Measurements from ENCODE around the gene CENPM. TPM values are rescaled to one million over a fixed set of nuclear protein-coding genes. Genes with fewer than 3 reads are reported as not detected.

The CENPM gene
- total RNA-seq, 1 donor from 2014 or later: not detected

DNA sequence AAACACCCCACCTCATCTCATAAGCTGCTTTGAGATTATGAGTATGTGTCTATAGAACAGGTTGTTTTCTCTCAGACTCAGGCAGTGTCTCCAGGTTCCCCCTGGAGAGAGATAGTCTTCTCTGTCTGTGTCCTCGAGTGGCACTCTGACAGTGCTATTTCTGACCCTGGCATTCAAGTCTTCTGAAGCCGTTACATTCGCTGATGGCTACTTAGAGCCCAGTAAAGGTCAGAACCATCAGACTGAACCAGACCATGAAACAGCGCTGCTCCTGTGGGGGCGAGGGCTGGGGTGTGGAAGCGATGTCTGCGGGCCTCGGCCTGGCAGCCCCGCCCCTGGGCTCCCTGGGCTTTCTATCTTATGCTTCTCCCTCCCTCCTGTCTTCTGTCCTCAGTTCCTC, 55.5 kb downstream of the CENPM start:
- no peaks in the 10 kb centered on the region for H3K9me3 ChIP-seq
- TF ChIP-seq, protein P1, sequence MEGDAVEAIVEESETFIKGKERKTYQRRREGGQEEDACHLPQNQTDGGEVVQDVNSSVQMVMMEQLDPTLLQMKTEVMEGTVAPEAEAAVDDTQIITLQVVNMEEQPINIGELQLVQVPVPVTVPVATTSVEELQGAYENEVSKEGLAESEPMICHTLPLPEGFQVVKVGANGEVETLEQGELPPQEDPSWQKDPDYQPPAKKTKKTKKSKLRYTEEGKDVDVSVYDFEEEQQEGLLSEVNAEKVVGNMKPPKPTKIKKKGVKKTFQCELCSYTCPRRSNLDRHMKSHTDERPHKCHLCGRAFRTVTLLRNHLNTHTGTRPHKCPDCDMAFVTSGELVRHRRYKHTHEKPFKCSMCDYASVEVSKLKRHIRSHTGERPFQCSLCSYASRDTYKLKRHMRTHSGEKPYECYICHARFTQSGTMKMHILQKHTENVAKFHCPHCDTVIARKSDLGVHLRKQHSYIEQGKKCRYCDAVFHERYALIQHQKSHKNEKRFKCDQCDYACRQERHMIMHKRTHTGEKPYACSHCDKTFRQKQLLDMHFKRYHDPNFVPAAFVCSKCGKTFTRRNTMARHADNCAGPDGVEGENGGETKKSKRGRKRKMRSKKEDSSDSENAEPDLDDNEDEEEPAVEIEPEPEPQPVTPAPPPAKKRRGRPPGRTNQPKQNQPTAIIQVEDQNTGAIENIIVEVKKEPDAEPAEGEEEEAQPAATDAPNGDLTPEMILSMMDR (IDR thresholded peaks at IDR 0.05): no peak
- no peaks in the 10 kb centered on the region for H3K4me1 ChIP-seq
- intact Hi-C loops (cut with DNase I): no loop called here
- no peak overlapping the region for H3K4me3 ChIP-seq
- DNase-seq (ENCODE audit: low spot score in 2 of 2): no peak
- no peaks in the 10 kb centered on the region for H3K27me3 ChIP-seq
- no peak overlapping the region for H3K27ac ChIP-seq
- H3K36me3 ChIP-seq: peaks cover 54 to 93% of the 10 kb centered on the region in 2 donors

Other genes starting within 250 kb of the CENPM start
- gene MEI1, start 247.6 kb downstream of the CENPM start, total RNA-seq: not detected
- gene CCDC134, start 146.5 kb downstream of the CENPM start, total RNA-seq: 6.4 TPM
- gene SREBF2, start 114.0 kb downstream of the CENPM start, total RNA-seq: 46.1 TPM
- not detected for gene SHISA8, start 32.1 kb downstream of the CENPM start, total RNA-seq
- gene TNFRSF13C, start 20.3 kb downstream of the CENPM start, total RNA-seq: not detected
- gene SEPTIN3, start 22.3 kb upstream of the CENPM start, total RNA-seq: not detected
- gene WBP2NL, start 51.6 kb upstream of the CENPM start, total RNA-seq: not detected
- gene NAGA, start 123.7 kb upstream of the CENPM start, total RNA-seq: 52.3 TPM
- gene PHETA2, start 127.1 kb upstream of the CENPM start, total RNA-seq: 41.5 TPM
- gene SMDT1, start 132.5 kb upstream of the CENPM start, total RNA-seq: 1.3 TPM
- gene NDUFA6, start 143.6 kb upstream of the CENPM start, total RNA-seq: 23.9 TPM
- gene CYP2D6, start 183.7 kb upstream of the CENPM start, total RNA-seq: 0.53 TPM

Measured in ascending aorta (tissue), 2 donors.